HG02981 (cell line): Measurements from ENCODE around the gene SEMA6A.

Source experiments
- ATAC-seq: cut with Tn5 transposase; IDR thresholded peaks from one replicate; pipeline ENCODE4 v1.9.1; 2021; ENCODE audit warnings: mild to moderate bottlenecking, moderate library complexity; ENCODE audit not compliant: unreplicated experiment

Gene SEMA6A, protein sequence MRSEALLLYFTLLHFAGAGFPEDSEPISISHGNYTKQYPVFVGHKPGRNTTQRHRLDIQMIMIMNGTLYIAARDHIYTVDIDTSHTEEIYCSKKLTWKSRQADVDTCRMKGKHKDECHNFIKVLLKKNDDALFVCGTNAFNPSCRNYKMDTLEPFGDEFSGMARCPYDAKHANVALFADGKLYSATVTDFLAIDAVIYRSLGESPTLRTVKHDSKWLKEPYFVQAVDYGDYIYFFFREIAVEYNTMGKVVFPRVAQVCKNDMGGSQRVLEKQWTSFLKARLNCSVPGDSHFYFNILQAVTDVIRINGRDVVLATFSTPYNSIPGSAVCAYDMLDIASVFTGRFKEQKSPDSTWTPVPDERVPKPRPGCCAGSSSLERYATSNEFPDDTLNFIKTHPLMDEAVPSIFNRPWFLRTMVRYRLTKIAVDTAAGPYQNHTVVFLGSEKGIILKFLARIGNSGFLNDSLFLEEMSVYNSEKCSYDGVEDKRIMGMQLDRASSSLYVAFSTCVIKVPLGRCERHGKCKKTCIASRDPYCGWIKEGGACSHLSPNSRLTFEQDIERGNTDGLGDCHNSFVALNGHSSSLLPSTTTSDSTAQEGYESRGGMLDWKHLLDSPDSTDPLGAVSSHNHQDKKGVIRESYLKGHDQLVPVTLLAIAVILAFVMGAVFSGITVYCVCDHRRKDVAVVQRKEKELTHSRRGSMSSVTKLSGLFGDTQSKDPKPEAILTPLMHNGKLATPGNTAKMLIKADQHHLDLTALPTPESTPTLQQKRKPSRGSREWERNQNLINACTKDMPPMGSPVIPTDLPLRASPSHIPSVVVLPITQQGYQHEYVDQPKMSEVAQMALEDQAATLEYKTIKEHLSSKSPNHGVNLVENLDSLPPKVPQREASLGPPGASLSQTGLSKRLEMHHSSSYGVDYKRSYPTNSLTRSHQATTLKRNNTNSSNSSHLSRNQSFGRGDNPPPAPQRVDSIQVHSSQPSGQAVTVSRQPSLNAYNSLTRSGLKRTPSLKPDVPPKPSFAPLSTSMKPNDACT

GRCh38 chr5:116574367-116575325 lies at the start of gene SEMA6A:
SEMA6A (minus strand) TSS chr5:116574823; CDS start chr5:116504944, 69,879 bp downstream.
- ATAC-seq, result peak; percentile 44

DNA sequence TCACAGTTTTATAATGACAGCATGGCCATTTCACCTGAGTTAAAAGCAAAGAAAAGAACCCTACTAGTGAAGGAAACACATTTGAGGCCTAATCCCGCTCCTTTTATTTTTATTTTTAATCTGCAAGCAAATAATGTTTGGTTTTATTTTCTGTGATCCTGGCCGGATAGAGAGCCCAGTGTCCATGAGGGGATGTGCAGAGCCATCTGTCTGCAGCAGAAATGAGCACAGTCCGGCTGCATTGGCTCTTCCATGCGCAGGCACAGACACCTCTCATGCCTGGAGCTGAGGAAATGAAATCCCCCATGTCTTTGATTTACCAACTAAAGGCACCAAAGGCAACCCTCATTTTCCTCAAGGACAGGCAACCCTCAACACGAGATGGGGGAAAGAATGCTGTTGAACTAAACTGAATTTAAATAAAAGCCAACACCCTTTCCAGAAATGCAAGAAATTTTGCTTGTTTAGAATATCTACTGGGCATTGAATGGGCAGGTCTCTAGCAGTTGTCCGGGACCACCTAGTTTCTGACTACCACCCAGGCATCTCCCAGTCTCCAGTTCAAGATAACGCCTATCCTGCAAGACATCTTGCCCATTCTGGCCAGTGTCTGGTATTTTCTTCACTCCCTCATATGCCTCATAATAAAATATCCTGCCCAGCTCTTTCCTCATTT lies 47.9 kb upstream of the SEMA6A start:
- ATAC-seq, result no peak

- ATAC-seq, result no peak
These were observed 47.0 kb upstream of the SEMA6A start for GRCh38 chr5:116621599-116621998.

DNA sequence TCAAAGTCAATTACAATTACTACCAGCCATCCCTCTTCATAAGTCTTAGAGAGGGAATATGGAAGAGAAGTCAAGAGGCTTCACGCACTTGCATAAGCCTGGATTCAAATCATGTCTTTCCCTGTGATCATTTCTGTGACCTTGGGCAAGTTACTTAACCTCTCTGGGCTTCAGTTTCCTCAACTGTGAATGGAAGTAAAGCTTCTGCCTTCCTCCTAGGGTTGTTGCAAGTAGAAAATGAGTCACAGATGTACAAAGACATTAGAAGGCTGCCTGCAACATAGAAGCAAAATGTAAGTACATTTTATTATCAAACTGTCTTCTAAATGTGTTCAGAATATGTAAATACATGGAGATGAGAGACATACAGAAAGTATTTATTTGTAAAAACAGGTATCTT lies 42.3 kb upstream of the SEMA6A start:
- ATAC-seq, result no peak

- ATAC-seq, result no peak
These were observed 39.9 kb upstream of the SEMA6A start for GRCh38 chr5:116614603-116614920.

DNA sequence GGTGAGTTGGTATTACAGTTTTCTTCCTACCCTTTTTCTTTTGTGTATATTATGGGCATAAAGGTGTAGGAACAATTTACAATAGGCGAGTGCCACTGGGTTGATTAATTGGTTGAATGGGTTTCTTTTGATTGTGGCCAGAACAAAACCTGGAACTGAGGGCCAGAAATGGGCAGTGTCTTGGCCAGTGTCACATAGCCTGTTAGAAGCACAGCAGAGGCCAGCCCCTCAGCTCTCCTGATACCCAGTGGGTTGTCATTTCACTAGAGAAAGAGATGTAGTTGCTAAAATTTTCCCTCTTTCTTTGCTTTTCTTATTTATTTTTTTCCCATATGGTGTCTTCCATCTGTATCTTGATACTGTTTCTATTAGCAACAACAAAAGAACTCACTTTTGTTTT lies 38.8 kb upstream of the SEMA6A start:
- peak; percentile 35 for ATAC-seq

- no peak for ATAC-seq
These were observed 37.8 kb upstream of the SEMA6A start for GRCh38 chr5:116612431-116612830.

- no peak for ATAC-seq
These were observed 30.9 kb upstream of the SEMA6A start for GRCh38 chr5:116605310-116606070.

GRCh38 chr5:116604805-116605204 lies 30.2 kb upstream of the SEMA6A start:
- ATAC-seq, result no peak

DNA sequence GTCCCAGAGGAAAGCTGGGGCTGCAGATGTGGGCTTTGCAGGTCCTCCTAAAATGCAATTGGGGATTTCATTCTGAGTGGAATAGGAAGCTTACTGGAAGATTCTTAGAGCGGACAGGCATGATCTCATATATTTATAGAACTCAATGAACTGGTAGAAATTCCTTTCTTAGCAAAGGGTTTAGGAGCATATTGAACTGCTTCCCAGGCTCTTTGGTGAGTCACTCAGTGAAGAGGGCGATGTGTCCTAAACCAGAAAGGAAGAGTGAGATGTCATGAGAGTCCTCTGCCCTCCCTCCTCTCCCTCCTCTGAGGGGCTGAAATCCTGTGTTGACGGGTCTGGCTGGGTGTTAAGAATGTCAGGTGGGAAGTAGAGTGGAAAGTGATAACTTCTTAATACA lies 26.3 kb upstream of the SEMA6A start:
- no peak for ATAC-seq

DNA sequence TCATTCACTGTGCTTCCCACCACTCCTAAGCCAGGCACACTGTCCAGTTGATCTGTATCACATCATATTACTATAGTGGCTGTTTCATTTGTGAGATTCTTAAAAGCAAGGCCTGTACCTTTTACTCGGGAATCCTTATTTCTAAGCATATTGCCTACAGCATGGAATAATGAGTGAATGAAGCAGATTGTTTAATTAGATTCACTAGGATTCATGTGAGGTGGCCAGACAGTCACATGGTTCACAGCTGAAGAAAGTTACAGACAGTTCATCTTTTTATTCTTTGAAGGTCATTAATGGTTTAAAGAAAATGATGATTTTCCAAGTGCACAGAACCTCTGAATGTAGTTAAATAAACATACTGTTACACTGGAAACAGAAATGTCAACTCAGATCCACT lies 24.3 kb upstream of the SEMA6A start:
- no peak for ATAC-seq

DNA sequence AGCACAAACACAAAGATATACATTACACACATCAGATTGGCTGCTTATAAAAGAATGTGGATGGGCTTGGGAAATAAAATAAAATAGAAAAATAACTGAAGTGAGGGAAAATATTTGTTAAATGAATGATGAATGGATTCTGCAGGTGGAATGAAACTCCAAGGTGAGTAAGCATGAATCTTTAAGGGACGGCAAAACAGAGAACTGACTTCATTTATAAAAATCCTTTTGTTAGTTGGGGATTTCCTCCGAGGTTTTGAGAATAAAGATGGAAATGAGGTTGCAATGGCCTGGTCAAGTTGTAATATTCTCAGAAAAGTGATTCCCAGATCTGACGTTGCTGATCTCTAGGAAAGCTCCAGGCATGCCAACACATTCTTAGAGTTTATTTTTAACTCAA lies 20.9 kb upstream of the SEMA6A start:
- no peak for ATAC-seq

DNA sequence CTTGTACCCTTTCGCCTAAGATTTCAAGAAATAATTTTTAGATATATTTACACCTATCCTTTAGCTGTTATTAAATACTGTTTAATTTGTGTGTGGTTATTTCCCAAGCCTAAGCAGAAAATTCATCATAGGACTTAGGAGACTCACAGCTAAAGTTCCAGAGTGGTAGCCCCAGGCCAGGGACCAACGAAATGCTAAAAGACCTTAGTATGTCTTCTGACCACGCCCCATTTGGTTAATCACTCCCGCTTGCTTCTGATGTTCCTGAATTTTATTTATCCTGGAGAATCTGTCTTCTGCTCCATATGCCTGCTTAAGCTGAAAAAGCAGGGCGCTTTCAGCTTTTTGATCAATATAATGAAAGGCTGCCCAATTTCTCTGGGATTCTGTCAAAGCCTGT lies 18.7 kb upstream of the SEMA6A start:
- ATAC-seq, result no peak

DNA sequence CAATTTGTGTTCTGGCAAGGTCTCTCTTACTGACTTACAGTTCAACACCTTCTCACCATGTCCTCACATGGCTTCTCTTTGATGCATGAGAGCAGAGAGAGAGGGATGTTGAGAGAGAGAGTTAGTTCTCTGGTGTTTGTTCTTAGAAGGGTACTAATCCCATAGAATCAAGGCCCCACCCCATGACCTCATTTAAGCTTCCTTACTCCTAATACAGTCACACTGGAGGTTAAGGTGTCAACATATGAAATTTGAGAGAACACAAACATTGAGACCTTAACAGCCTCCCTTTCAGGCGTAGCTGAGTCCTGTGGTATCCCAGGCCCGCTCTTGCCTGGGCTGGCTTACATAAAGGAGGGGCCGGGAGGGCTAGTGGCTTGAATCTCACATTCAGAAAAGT lies 10.6 kb upstream of the SEMA6A start:
- no peak for ATAC-seq

DNA sequence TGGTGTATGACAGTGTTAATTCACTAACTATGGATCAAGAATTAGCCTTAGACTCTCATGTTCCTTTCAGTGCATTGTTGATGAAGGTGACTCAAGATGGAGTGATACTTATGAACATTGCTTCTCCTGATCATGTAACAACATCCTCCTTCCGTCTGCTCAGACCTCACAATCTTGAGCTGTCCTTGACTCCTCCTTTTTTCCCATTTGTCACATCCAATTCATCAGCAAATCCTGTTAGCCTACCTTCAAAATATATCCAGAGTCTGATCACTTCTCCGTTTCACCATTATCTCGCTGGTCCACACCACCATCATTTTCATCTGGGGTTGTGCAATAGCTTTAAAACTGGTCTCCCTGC lies 9.2 kb upstream of the SEMA6A start:
- no peak for ATAC-seq

GRCh38 chr5:116583085-116583861 lies 8.7 kb upstream of the SEMA6A start:
- no peak for ATAC-seq

DNA sequence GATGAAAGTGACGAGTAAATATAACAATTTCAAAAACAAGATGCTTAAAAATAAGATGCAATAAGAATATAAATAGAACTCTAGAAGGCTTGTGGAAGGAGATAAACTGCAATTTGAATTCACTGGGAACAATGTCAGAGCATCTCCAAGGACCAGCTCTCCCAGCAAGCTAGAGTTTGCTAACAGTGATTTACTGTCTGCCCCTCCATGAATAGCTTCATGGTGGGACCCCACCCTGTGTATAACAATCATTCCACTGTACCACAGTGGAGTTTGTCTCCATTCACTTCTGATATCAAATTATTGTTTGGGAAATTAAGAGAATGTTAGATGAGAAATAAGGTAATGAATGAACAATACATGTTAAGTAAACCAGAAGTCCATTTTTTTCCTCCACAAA lies 7.3 kb upstream of the SEMA6A start:
- no peak for ATAC-seq

DNA sequence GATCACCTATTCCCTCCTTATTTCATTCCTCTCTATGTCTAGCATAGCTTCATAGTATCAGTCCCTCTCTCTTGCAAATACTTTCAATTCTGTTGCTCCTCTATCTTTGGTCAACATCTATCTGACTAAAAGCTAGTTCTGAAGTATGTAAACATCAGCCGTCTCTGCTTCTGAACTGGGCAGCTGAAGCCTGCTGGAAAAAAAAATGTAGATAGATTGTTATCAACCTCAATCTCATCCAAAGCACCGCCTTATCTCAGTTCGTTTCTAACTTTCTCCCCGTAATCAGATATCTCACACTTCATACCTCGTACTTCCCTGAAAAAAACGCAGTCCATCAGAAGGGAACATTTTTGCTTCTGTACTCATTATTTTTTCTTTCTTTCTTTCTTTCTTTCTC lies 4.5 kb upstream of the SEMA6A start:
- no peak for ATAC-seq

- no peak for ATAC-seq
These were observed 4.1 kb upstream of the SEMA6A start for GRCh38 chr5:116578676-116579075.
